ENCODE measurements around the gene INHBE.
"Not testable (repeated sequence)": the region's sequence is repeated elsewhere in the genome, so short reads cannot be mapped to it uniquely, and the experiment has no call there.

INHBE gene

DNA sequence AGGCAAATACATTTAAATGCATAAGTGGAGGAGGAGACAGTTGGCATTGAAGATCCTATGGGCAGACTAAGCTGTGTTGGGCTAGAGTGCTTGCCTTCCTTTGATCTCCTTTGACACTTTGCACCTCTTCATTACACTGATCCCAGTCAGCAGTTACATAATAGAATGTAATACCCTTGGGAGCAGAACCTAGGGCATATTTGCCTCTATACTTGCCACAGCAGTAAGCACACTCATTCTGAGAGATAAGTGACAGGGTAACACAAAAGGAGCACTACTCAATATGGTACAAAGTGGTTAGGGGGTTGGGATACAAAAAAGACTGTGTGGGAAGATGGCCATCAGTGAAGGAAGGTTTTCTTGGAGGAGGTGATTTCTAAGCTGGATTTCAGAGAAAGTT is 41.7 kb downstream of the INHBE start:
- no peak for DNase-seq

DNA sequence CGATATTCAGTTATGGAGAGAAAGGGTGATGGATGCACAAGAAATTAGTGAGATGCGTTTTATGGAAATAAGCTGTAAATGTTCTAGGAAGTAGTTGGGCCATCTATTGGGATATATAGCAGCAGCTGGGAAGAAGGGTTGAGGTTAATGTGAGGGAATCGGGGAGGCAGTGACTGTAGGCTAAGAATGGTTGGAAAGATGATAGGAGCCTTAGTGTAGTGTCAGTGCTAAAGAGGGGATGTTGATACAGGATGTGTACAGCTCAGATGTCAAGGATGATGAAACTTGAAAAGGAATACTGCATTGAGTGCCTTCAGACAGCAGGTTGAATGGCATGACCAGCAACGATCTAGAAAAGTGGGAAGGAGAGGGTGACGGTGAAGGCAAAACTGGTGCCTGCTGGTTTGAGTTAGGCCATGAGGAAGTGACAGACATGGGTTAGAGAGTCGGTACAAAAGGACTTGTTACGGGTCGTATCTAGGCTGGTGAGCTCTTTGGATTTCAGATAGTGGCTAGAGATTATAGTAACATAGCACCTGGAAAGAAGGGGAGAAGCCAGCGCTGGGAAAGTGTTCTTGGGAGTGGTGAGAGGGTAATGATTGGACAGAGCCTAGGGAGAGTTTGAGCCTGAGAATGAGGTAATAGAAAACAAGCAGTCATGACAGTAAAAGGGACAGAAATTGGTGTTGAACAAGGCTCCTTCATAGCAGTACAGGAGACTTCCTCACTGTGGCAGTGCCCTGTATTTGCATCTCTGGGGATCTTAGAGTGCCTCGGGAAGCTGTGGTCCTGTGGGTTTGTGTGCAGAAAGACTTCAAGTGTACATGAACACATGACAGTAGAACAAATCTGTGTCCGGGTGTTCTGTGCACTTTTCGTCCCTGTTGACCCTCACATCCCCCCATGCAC is 42.4 kb downstream of the INHBE start:
- DNase-seq: no peak

DNA sequence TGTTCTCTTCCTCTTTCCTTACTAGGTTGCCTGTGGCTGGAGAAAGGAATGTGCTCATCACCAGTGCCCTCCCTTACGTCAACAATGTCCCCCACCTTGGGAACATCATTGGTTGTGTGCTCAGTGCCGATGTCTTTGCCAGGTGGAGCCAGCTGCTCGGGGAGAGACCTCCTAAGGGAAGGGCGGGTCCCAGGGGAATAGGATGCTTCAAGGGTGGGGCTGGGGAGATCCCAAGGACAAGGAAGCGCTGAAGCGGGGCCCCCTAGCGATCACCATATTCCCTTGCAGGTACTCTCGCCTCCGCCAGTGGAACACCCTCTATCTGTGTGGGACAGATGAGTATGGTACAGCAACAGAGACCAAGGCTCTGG is 43.0 kb downstream of the INHBE start:
- no peak for DNase-seq

DNA sequence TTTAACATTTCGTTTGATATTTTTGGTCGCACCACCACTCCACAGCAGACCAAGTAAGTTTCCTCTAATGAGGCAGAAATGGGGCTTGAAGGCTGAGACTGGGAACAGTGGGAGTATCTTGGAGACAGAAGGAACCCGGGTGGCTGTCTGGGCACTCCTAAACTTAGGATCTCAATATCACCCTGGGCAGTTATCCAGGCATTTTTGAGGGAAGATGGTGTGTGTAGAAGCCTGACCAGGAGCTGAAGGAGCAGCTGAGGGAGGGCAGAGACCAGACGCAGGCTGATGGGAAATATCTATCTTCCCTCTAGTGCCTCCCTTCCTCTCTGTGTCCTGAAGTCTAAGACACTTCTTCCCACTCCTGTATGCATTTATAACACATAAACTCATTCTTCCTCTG is 43.5 kb downstream of the INHBE start:
- no peak for DNase-seq

DNA sequence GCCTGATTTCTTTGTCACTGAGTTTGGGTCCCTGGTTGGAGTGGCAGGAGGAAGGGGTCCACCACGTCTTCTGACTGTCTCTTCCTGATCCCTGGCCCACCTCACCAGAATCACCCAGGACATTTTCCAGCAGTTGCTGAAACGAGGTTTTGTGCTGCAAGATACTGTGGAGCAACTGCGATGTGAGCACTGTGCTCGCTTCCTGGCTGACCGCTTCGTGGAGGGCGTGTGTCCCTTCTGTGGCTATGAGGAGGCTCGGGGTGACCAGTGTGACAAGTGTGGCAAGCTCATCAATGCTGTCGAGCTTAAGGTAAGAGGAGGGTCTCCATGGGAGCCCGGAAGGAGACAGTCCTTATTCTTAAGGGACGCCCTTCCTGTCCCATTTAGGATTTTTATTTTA is 45.1 kb downstream of the INHBE start:
- DNase-seq: no peak

DNA sequence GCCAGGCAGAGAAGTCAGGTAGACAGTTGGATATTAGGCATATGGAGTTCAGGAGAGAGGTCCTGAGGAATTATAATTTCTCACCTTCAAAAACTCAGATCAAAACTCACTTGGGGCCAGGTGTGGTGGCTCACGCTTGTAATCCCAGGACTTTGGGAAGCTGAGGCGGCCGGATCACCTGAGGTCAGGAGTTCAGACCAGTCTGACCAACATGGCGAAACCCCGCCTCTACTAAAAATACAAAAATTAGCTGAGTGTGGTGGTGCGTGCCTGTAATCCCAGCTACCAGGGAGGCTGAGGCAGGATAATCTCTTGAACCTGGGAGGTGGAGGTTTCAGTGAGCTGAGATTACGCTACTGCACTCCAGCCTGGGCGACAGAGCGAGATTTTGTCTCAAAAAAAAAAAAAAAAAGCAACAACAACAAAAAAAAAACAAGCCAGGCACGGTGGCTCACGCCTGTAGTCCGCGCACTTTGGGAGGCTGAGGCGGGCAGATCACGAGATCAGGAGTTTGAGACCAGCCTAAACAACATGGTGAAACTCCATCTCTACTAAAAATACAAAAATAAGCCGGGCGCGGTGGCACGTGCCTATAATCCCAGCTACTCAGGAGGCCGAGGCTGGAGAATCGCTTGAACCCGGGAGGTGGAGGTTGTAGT is 47.3 kb downstream of the INHBE start:
- DNase-seq: not testable (repeated sequence)

DNA sequence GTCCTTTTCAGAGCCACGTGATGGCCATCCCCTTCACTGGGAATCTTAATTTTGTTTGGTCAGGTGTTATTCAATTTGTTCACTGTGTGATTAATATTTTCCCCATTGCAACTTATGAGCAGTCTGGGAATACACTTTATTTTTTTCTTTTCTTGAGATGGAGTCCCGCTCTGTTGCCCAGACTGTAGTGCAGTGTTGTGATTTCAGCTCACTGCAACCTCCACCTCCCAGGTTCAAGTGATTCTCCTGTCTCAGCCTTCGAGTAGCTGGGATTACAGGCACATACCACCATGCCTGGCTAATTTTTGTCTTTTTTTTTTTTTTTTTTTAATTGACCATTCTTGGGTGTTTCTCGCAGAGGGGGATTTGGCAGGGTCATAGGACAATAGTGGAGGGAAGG is 51.4 kb downstream of the INHBE start:
- not testable (repeated sequence) for DNase-seq
